ENCODE data around the gene CDH8. TPM values are rescaled to one million over a fixed set of nuclear protein-coding genes. Genes with fewer than 3 reads are reported as not detected.

Gene CDH8
- total RNA-seq, 1 donor from 2014 or later: not detected

DNA sequence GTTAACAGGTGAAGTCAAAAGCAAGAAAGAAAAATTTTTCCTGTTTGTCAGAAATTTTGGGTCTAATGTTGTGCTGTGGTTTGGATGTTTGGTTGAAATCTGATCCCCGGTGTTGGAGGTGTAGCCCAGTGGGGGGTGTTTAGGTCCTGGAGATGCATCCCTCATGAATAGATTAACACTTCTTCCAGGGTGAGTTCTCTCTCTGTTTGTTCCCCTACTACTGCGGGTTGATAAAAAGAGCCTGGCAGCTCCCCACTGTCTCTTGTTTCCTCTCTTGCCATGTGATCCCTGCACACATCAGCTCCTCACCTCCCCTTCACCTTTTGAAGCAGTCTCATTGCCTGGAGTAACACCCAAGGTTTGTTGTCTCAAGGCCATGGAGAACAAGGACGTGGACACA, 14.6 kb upstream of the CDH8 start:
- intact Hi-C loops (cut with micrococcal nuclease): no loop called here
- H3K4me3 Mint-ChIP-seq: no peak overlapping the region
- H3K4me1 Mint-ChIP-seq (ENCODE audit: low read depth): no peaks in the 10 kb centered on the region

GRCh38 chr16:62046801-62047200, 10.6 kb upstream of the CDH8 start:
- DNase-seq (ENCODE audit: low spot score): no peak
- peaks cover 11% of the 10 kb centered on the region for H3K9me3 Mint-ChIP-seq
- no peaks in the 10 kb centered on the region for H3K4me1 Mint-ChIP-seq (ENCODE audit: low read depth)
- H3K4me3 Mint-ChIP-seq: no peak overlapping the region
- no peak overlapping the region for H3K27ac Mint-ChIP-seq
- H3K36me3 Mint-ChIP-seq (ENCODE audit: low read depth): no peaks in the 10 kb centered on the region
- intact Hi-C loops (cut with micrococcal nuclease): no loop called here
- no peaks in the 10 kb centered on the region for H3K27me3 Mint-ChIP-seq (ENCODE audit: insufficient read depth)

More for the DNA sequence above, 14.6 kb upstream of the CDH8 start:
- Mint-ChIP-seq H3K9me3 (peaks cover 19% of the 10 kb centered on the region), H3K27me3 (ENCODE audit: insufficient read depth) (no peaks in the 10 kb centered on the region), H3K27ac (no peak overlapping the region), H3K36me3 (ENCODE audit: low read depth) (no peaks in the 10 kb centered on the region)
- DNase-seq (ENCODE audit: low spot score): no peak

GRCh38 chr16:62041401-62041800, 5.2 kb upstream of the CDH8 start:
- no peaks in the 10 kb centered on the region for H3K4me1 Mint-ChIP-seq (ENCODE audit: low read depth)
- intact Hi-C loops (cut with micrococcal nuclease): no loop called here
- no peaks in the 10 kb centered on the region for H3K27me3 Mint-ChIP-seq (ENCODE audit: insufficient read depth)
- peaks cover 4% of the 10 kb centered on the region for H3K9me3 Mint-ChIP-seq
- H3K4me3 Mint-ChIP-seq: no peak overlapping the region
- no peak overlapping the region for H3K27ac Mint-ChIP-seq
- no peak for DNase-seq (ENCODE audit: low spot score)
- H3K36me3 Mint-ChIP-seq (ENCODE audit: low read depth): no peaks in the 10 kb centered on the region

DNA sequence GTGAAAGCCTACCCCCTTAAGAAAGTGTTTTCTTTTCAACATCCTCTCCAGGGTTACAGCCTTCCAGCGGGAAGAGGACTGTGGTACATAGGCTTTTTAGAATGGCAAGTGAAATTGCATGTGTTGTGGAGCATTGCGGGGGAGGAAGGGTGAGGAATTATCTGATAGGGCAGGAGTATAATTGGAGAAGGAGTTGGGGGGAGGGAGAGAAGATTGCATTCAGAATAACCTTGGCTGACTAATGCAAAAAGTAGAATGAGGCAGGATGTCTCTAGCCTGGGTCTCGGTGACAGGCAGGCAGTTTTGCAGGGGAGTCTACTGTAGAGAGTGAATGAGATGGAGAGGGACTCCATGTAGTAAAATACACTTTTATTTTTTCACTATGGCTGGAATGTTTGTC, 2.4 kb upstream of the CDH8 start:
- Mint-ChIP-seq H3K36me3 (ENCODE audit: low read depth) (no peaks in the 10 kb centered on the region), H3K4me1 (ENCODE audit: low read depth) (no peaks in the 10 kb centered on the region), H3K4me3 (no peak overlapping the region), H3K27me3 (ENCODE audit: insufficient read depth) (peaks cover 6% of the 10 kb centered on the region), H3K27ac (no peak overlapping the region), H3K9me3 (peaks cover 2% of the 10 kb centered on the region)
- no peak for DNase-seq (ENCODE audit: low spot score)
- intact Hi-C loops (cut with micrococcal nuclease): no loop called here

DNA sequence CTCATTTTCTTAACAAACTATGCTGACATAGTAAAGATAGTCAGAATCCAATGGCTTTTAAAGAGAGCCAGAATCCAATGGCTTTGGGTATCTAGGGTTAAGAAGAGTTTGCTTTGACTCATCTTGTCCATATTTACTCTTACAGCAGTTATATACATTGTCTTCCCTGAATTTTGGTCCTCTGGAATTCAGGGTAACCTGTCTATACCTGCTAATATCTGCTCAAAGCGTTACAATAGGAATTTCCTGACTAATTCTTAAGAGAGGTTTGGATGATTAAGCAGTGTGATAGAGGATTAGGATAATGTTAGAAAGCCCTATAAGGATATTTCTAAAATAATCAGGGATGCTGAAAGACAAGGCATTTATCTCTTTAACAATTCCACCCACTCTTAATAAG, 2.0 kb upstream of the CDH8 start:
- intact Hi-C loops (cut with micrococcal nuclease): no loop called here
- Mint-ChIP-seq H3K36me3 (ENCODE audit: low read depth) (no peaks in the 10 kb centered on the region), H3K4me3 (no peak overlapping the region), H3K4me1 (ENCODE audit: low read depth) (no peaks in the 10 kb centered on the region), H3K27ac (no peak overlapping the region), H3K27me3 (ENCODE audit: insufficient read depth) (peaks cover 6% of the 10 kb centered on the region), H3K9me3 (peaks cover 2% of the 10 kb centered on the region)
- no peak for DNase-seq (ENCODE audit: low spot score)

DNA sequence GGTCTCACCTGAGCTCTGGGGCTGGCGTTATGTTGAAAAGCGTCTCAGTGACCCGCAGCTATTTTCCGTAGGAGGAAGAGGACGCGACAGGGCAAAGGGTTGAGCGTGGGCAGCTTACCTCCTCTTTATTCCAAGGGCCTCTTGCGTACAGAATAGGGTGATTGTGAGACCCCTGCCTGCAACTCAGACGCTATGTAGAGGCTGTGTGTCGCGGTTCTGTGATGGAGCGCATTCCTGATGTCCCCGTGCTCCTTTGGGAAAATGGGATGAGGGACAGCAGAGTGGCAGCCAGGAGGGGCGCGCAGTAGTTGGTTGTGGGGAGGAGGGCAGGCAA, 531 bp upstream of the CDH8 start:
- H3K4me1 Mint-ChIP-seq (ENCODE audit: low read depth): no peaks in the 10 kb centered on the region
- DNase-seq (ENCODE audit: low spot score): no peak
- H3K4me3 Mint-ChIP-seq: no peak overlapping the region
- peaks cover 6% of the 10 kb centered on the region for H3K27me3 Mint-ChIP-seq (ENCODE audit: insufficient read depth)
- no peak overlapping the region for H3K27ac Mint-ChIP-seq
- intact Hi-C loops (cut with micrococcal nuclease): no loop called here
- H3K36me3 Mint-ChIP-seq (ENCODE audit: low read depth): no peaks in the 10 kb centered on the region
- peaks cover 2% of the 10 kb centered on the region for H3K9me3 Mint-ChIP-seq

GRCh38 chr16:62035115-62036092, 834 bp downstream of the CDH8 start:
- intact Hi-C loops (cut with micrococcal nuclease): no loop called here
- no peak for DNase-seq (ENCODE audit: low spot score)
- Mint-ChIP-seq H3K4me3 (no peak overlapping the region), H3K27ac (no peak overlapping the region), H3K27me3 (ENCODE audit: insufficient read depth) (peaks cover 6% of the 10 kb centered on the region), H3K4me1 (ENCODE audit: low read depth) (no peaks in the 10 kb centered on the region), H3K9me3 (peaks cover 2% of the 10 kb centered on the region), H3K36me3 (ENCODE audit: low read depth) (no peaks in the 10 kb centered on the region)

DNA sequence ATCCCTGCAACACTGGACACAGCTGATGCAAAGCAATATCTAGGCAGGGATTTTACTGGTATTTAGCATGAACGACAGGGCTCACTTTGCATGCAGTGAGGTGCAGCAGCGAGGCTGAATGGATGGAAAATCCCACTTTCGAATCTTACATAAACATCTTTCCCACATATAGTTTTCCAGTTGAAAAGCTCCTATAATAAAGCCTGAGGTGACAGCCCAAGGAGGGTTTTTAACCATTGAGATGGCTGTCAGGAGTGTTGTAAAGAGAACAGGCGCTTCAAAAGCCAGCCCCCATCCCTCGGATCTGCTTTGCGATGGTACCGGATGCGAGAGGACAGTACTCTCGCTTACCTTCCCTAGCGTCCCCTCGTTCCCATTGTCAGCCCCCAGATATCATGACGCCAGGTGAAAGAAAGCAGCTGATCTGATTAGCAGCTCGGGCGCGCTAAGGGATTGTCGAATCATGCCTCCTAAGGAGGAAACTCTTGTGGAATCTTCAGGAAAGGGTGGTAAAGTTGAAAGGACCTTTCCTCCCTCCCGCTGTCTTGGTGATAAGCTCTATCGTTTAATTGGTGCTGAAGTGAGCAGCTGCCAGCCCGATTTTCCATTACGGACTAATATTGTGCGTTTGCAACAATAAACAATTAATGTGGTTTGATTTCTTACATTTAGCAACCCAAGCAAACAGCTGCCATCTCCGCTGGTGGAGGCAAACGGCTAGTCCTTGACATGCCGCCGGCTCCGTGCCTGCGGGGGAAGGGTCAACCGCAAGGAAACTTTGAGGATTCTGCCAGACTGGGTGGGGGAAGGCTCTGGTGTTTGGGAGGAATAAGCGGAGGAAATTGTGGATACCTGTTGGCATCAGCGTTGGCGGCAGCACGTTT, 1.8 kb downstream of the CDH8 start:
- intact Hi-C loops (cut with micrococcal nuclease): no loop called here
- H3K27me3 Mint-ChIP-seq (ENCODE audit: insufficient read depth): peaks cover 6% of the 10 kb centered on the region
- no peak for DNase-seq (ENCODE audit: low spot score)
- H3K4me1 Mint-ChIP-seq (ENCODE audit: low read depth): no peaks in the 10 kb centered on the region
- H3K36me3 Mint-ChIP-seq (ENCODE audit: low read depth): no peaks in the 10 kb centered on the region
- no peak overlapping the region for H3K4me3 Mint-ChIP-seq
- peaks cover 4% of the 10 kb centered on the region for H3K9me3 Mint-ChIP-seq
- no peak overlapping the region for H3K27ac Mint-ChIP-seq

DNA sequence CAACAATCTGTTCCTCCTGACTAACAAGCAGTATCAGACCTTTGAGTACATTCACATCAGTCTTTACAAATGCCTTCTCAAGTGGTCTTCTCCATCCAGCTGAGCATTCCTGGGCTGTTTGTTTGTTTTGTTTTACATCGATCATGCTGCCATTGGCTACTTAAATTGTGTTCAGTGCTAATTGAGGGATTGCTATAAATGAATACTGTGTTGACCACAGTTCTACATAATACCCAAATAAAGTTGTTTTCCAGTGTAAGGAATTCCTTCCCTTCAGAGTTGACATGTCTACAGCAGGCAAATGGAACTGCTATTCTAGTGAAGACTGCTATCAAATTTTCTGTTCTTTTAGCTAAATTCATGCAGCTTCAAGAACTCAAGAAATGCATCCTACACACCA, 3.2 kb downstream of the CDH8 start:
- H3K27ac Mint-ChIP-seq: no peak overlapping the region
- no peaks in the 10 kb centered on the region for H3K36me3 Mint-ChIP-seq (ENCODE audit: low read depth)
- intact Hi-C loops (cut with micrococcal nuclease): no loop called here
- no peaks in the 10 kb centered on the region for H3K4me1 Mint-ChIP-seq (ENCODE audit: low read depth)
- H3K9me3 Mint-ChIP-seq: peaks cover 10% of the 10 kb centered on the region
- H3K4me3 Mint-ChIP-seq: no peak overlapping the region
- peaks cover 6% of the 10 kb centered on the region for H3K27me3 Mint-ChIP-seq (ENCODE audit: insufficient read depth)
- no peak for DNase-seq (ENCODE audit: low spot score)

DNA sequence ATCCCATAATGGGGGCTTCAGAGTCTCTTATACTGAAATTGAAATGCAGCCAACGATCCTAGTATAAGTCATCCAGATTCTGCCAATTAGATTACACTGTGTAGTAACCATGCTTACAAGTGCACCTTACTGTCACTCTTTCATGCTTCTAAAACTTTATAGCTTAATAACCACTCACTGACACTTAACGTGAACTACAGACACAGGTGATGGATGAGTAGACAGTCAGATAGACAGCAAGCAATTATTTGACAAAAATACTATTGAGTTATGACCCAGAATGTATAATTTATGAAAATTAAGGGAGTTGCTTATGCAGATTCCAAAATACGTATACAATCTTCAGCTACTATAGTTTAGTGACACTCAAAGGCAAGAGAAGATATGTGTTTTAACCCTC, 6.3 kb downstream of the CDH8 start:
- Mint-ChIP-seq H3K9me3 (peaks cover 12% of the 10 kb centered on the region), H3K4me1 (ENCODE audit: low read depth) (no peaks in the 10 kb centered on the region), H3K36me3 (ENCODE audit: low read depth) (no peaks in the 10 kb centered on the region), H3K4me3 (no peak overlapping the region), H3K27ac (no peak overlapping the region), H3K27me3 (ENCODE audit: insufficient read depth) (peaks cover 6% of the 10 kb centered on the region)
- intact Hi-C loops (cut with micrococcal nuclease): no loop called here
- no peak for DNase-seq (ENCODE audit: low spot score)

DNA sequence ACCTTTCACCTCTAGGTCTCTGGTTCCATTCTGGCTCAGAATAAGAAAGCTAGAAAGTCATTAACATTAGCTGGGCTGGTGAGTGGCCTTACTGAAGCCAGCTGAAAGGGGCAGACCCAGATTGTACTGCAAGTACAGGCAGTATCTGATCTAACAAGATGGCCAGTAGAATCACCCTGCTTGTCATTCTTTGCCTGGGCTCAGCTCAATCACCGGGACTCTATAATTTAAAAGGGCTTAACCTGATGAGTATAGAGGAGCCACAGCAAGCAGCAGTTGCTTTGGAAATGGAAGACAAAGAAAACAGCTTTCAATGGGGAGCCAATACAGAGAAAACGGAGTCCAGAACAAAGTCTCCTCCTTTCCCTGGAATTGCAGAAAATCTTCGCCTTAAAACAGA, 13.6 kb downstream of the CDH8 start:
- no peak for DNase-seq (ENCODE audit: low spot score)
- Mint-ChIP-seq H3K36me3 (ENCODE audit: low read depth) (no peaks in the 10 kb centered on the region), H3K4me3 (no peak overlapping the region), H3K27ac (no peak overlapping the region), H3K4me1 (ENCODE audit: low read depth) (no peaks in the 10 kb centered on the region), H3K27me3 (ENCODE audit: insufficient read depth) (no peaks in the 10 kb centered on the region), H3K9me3 (peaks cover 11% of the 10 kb centered on the region)
- intact Hi-C loops (cut with micrococcal nuclease): no loop called here

GRCh38 chr16:62021161-62021581, 15.1 kb downstream of the CDH8 start:
- Mint-ChIP-seq H3K4me3 (no peak overlapping the region), H3K27ac (no peak overlapping the region), H3K9me3 (peaks cover 7% of the 10 kb centered on the region), H3K36me3 (ENCODE audit: low read depth) (no peaks in the 10 kb centered on the region), H3K27me3 (ENCODE audit: insufficient read depth) (no peaks in the 10 kb centered on the region), H3K4me1 (ENCODE audit: low read depth) (no peaks in the 10 kb centered on the region)
- intact Hi-C loops (cut with micrococcal nuclease): no loop called here
- no peak for DNase-seq (ENCODE audit: low spot score)

GRCh38 chr16:62020681-62021080, 15.6 kb downstream of the CDH8 start:
- Mint-ChIP-seq H3K27ac (no peak overlapping the region), H3K9me3 (peaks cover 11% of the 10 kb centered on the region), H3K27me3 (ENCODE audit: insufficient read depth) (no peaks in the 10 kb centered on the region), H3K36me3 (ENCODE audit: low read depth) (no peaks in the 10 kb centered on the region), H3K4me1 (ENCODE audit: low read depth) (no peaks in the 10 kb centered on the region), H3K4me3 (no peak overlapping the region)
- intact Hi-C loops (cut with micrococcal nuclease): no loop called here
- DNase-seq (ENCODE audit: low spot score): no peak

Measured in activated T-helper 1 cell treated with anti-CD3 and anti-CD28 coated beads, Interleukin-12 subunit alpha, Interleukin-12 subunit beta, Interleukin-2, Interleukin-4 antibody, amounts not matched to agents 30 ng/mL and 10 ng/mL and 1 ng/mL, durations not matched to agents 14 hours and 24 hours and 36 hours (primary cell).